HepG2 (cell line): ENCODE data around the gene PTPRM.

ENCODE experiments used
- IRF2 ChIP-seq: IDR thresholded peaks from 2 replicates; pipeline ENCODE4 v1.6.1; 2018; ENCODE audit warnings: missing genetic modification reagents, missing compliant biosample characterization
- ISL2 ChIP-seq: sonication (generic); formaldehyde crosslinking; IDR thresholded peaks from 2 replicates; pipeline ENCODE4 v1.5.0; 2020; ENCODE audit warnings: missing genetic modification reagents
- SP1 ChIP-seq, 2 experiments: fragments of 450-650 bp in 1 of 2; sonication (generic) in 1 of 2; formaldehyde crosslinking in 1 of 2; IDR thresholded peaks; 2 replicates each; pipeline versions ENCODE4 v1.4.0 to v1.6.1; 2016 to 2020; ENCODE audit warnings: missing genetic modification reagents in 1 of 2
- TCF7 ChIP-seq: sonication (generic); IDR thresholded peaks from 2 replicates; pipeline ENCODE4 v1.6.1; 2016; ENCODE audit warnings: antibody characterized with exemption, low read depth
- ZMYM2 ChIP-seq: sonication (generic); formaldehyde crosslinking; IDR thresholded peaks from 2 replicates; pipeline ENCODE4 v1.8.0; 2022; ENCODE audit warnings: mild to moderate bottlenecking, missing genetic modification reagents
- ZNF589 ChIP-seq: sonication (generic); formaldehyde crosslinking; conservative IDR thresholded peaks from 2 replicates; pipeline ENCODE4 v1.8.0; 2022; ENCODE audit warnings: mild to moderate bottlenecking, moderate library complexity, missing genetic modification reagents
- TF ChIP-seq, protein P1 (sequence below): fragments of 450-650 bp; IDR thresholded peaks from 2 replicates; pipeline ENCODE4 v1.6.1; 2017; ENCODE audit warnings: mild to moderate bottlenecking

GRCh38 chr18:7779211-7779610, 212.1 kb downstream of the PTPRM start:
- TF ChIP-seq ZMYM2 (CRISPR knock-in tag) (no peak), TCF7 (no peak), IRF2 (no peak), ISL2 (CRISPR knock-in tag) (no peak), SP1 (IDR thresholded peaks at IDR 0.05) (no peak), SP1 (CRISPR knock-in tag; IDR thresholded peaks at IDR 0.05) (no peak), ZNF589 (CRISPR knock-in tag) (no peak)
- TF ChIP-seq, protein P1, sequence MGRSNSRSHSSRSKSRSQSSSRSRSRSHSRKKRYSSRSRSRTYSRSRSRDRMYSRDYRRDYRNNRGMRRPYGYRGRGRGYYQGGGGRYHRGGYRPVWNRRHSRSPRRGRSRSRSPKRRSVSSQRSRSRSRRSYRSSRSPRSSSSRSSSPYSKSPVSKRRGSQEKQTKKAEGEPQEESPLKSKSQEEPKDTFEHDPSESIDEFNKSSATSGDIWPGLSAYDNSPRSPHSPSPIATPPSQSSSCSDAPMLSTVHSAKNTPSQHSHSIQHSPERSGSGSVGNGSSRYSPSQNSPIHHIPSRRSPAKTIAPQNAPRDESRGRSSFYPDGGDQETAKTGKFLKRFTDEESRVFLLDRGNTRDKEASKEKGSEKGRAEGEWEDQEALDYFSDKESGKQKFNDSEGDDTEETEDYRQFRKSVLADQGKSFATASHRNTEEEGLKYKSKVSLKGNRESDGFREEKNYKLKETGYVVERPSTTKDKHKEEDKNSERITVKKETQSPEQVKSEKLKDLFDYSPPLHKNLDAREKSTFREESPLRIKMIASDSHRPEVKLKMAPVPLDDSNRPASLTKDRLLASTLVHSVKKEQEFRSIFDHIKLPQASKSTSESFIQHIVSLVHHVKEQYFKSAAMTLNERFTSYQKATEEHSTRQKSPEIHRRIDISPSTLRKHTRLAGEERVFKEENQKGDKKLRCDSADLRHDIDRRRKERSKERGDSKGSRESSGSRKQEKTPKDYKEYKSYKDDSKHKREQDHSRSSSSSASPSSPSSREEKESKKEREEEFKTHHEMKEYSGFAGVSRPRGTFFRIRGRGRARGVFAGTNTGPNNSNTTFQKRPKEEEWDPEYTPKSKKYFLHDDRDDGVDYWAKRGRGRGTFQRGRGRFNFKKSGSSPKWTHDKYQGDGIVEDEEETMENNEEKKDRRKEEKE, result no peak
